Measurements from ENCODE around the gene SCARF2.
"Not testable (repeated sequence)": the region's sequence is repeated elsewhere in the genome, so short reads cannot be mapped to it uniquely, and the experiment has no call there.

SCARF2 gene

DNA sequence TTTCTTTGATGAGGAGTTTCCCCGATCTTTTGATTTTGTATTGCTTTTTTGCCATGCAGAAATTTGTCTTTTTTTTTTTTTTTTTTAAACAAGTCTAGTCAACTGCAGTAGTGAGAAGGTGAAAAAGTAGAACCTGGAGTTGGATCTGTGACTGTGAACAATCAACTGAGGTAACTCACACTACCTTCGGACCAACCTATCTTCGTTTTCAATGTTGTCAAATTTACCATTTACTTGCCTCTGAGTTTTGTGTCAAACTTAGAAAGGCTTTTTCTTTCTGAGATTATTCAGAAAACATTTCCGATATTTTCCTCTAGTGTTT, 37.5 kb upstream of the SCARF2 start:
- no peak overlapping the region for H3K27ac ChIP-seq
- no peak for DNase-seq (ENCODE audit: low spot score)
- TF ChIP-seq, protein P1, sequence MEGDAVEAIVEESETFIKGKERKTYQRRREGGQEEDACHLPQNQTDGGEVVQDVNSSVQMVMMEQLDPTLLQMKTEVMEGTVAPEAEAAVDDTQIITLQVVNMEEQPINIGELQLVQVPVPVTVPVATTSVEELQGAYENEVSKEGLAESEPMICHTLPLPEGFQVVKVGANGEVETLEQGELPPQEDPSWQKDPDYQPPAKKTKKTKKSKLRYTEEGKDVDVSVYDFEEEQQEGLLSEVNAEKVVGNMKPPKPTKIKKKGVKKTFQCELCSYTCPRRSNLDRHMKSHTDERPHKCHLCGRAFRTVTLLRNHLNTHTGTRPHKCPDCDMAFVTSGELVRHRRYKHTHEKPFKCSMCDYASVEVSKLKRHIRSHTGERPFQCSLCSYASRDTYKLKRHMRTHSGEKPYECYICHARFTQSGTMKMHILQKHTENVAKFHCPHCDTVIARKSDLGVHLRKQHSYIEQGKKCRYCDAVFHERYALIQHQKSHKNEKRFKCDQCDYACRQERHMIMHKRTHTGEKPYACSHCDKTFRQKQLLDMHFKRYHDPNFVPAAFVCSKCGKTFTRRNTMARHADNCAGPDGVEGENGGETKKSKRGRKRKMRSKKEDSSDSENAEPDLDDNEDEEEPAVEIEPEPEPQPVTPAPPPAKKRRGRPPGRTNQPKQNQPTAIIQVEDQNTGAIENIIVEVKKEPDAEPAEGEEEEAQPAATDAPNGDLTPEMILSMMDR (IDR thresholded peaks at IDR 0.05): no peak
- H3K4me3 ChIP-seq: no peak overlapping the region

DNA sequence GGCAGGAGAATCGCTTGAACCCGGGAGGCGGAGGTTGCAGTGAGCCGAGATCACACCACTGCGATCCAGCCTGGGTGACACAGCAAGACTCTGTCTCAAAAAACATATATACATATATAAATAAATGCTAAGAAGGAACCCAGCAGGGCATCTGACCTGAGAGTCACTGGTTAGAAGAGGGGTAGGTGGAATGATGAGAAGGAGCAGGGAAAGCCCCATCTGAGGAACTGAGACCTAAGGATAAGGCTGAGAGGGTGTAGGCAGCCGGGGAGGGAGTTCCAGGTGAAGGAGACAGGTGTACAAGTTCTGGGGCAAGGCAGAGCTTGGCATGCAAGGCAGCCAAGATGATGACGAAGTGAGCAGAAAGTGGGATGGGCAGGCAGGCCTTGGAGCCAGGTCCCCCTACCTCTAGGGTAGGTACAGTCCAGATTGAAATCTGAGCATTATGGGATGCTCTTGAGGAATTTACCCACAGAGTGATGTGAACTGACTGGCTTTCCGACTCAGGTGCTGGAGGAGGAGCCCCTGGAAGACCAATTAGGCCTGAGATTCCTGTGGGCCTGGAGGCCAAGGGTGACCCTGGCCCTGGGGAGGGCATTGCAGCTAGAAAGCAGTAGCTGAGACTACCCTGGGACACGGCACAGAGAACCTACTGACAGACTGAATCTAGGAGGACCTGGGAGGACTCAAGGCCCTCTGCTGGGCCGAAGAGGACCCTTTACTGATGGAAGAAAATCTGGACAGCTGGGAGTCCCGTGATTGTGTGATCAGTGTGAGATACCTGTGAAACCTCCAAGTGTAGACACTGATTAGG, 35.2 kb upstream of the SCARF2 start:
- H3K27ac ChIP-seq: no peak overlapping the region
- TF ChIP-seq, protein P1 (IDR thresholded peaks at IDR 0.05): no peak

DNA sequence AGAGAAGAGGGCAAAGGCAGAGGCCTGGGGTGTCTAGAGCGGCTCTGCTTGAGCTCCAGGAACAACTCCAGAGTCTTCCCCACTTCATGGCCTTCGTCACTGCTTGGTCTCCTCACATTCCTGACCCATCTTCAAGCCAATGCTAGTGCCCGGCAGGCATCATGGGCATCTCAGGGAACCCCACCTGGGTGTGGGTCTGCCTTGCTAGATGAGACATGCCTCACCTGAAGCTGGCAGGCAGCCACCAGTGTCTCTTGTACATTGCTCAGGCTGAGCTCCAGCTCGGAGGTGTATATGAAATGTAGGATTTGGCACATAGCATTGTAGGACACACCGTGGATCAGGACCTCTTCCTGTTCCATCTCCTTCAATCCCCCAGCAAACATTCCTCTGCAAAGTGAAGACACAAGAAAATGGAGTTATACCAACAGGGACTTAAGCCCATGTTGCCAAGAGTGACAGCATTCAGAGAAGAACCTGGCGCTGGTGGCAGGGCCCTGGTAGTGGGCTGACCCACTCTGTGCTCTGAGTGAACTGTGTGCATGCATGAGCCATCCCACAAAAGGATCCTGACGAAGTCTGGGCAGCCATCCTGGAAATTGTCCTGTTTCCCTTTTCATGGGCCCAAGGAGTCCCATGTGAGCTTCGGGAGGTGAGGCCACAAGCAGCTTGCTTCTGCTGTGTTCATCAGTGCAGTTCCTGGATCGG, 33.7 kb upstream of the SCARF2 start:
- Histone ChIP-seq H3K27ac (no peak overlapping the region), H3K4me3 (no peak overlapping the region)
- TF ChIP-seq, protein P1 (IDR thresholded peaks at IDR 0.05): no peak
- DNase-seq (ENCODE audit: low spot score): no peak

More for the DNA sequence above, 35.2 kb upstream of the SCARF2 start:
- DNase-seq (ENCODE audit: low spot score): no peak
- no peak overlapping the region for H3K4me3 ChIP-seq

DNA sequence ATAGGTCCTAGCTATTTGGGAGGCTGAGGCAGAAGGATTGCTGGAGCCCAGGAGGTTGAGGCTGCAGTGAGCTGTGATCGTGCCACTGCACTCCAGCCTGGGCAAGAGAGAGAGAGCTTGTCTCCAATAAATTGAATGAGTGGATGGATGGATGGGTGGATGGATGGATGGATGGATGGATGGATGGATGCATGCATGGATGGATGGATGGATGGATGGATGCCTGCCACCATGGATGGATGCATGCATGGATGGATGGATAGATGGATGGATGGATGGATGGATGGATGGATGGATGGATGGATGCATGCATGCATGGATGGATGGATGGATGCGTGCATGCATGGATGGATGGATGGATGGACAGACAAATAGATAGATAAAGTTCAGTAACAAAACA, 32.9 kb upstream of the SCARF2 start:
- not testable (repeated sequence) for H3K4me3 ChIP-seq; DNase-seq (ENCODE audit: low spot score); H3K27ac ChIP-seq

DNA sequence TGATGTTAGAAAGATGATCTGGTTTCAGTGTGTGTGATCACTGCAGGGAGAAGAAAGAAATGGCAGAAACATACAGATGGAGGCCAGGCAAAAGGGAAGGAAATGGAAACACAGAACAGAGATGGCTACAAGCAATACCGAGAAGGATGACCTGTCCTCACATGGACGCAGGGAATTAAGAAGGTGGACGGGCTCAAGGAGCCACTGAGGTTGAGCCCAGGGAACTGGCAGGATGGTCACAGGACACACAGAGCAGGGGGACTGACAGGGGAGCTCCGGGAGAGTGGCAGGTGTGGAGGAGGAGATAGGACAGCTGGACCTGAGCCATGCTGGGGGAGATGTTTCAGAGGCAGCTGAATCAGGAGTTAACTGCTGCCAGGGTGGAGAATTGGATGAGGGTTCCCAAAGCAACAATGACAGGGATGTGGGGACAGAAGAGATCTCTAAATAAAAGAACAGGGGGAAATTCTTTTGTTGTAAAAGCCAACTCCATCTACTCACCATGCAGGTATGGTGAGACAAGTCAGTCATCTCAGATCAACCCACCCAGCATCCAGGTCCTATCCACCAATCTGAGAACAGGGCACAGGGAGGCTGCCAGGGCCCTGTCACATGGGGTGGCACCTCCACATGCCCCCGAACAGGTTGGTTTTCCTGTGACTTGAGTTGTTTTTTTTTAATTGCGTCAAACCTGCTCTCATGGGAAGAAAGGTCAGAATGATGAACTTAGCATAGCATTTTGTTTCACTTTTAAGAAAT, 31.7 kb upstream of the SCARF2 start:
- H3K4me3 ChIP-seq: no peak overlapping the region
- H3K27ac ChIP-seq: no peak overlapping the region
- TF ChIP-seq, protein P1 (IDR thresholded peaks at IDR 0.05): no peak
- no peak for DNase-seq (ENCODE audit: low spot score)

DNA sequence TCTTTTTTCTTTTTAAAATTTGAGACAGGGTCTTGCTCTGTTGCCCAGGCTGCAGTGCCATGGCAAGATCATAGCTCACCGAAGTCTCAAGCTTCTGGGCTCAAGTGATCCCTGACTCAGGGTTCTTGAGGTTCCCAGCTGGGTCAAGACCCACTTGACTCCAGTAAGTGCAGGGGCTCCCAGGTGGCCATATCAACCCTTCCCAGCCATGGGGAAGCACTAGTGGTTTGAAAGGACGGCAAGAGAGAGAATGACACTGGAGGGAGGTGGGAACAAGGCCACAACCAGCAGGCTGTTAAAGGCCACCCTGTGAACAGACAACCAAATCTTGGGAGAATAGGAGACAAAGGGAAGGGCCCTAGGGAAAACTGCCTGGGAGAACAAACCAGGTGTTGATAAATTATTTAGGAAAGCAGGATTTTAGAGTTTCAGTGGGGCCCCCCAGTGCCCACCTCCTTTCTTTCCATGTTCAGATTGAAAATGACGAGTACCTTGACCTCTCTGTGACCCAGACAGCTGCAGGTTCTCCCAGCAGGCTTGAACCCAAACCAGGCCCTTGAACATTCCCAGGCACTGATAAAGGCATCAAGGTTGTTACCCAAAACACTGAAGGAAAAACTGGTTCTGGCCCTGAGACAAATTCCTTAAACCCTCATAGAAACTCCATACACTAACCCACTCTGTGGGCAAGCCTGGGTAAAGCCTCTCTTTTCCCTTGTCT, 29.2 kb upstream of the SCARF2 start:
- H3K4me3 ChIP-seq: no peak overlapping the region
- DNase-seq (ENCODE audit: low spot score): no peak
- TF ChIP-seq, protein P1 (IDR thresholded peaks at IDR 0.05): no peak
- no peak overlapping the region for H3K27ac ChIP-seq

DNA sequence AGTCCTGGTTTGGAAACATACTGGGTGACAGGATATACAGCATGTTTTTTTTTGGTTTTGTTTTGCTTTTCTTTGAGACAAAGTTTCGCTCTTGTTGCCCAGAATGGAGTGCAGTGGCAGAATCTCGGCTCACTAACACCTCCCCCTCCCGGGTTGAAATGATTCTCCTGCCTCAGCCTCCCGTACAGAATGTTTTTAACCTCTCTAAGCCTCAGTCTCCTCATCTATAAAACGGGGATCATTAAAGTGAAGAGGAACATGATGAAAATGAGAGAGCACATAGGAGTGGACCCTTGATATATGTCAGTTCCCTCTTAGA, 28.1 kb upstream of the SCARF2 start:
- TF ChIP-seq, protein P1 (IDR thresholded peaks at IDR 0.05): no peak
- DNase-seq (ENCODE audit: low spot score): no peak
- no peak overlapping the region for H3K27ac ChIP-seq

More for the DNA sequence above, 28.1 kb upstream of the SCARF2 start:
- no peak overlapping the region for H3K4me3 ChIP-seq

Data from coronary artery (tissue), 2 donors.